Body of pancreas (tissue), 4 donors: Measurements from ENCODE around the gene CD274.

Experiments used
- POLR2A ChIP-seq, 3 donors: fragments of 450-650 bp; IDR thresholded peaks; one replicate each; pipeline ENCODE4 v1.6.1; 2016; ENCODE audit warnings: antibody characterized with exemption in 3 of 3, mild to moderate bottlenecking in 2 of 3
- TF ChIP-seq, protein P1 (sequence below), 7 experiments: fragments of 450-650 bp in 4 of 7; fragments of 200-600 bp in 3 of 7; sonication (generic) in 3 of 7; IDR thresholded peaks; one replicate each; pipeline ENCODE4 v1.5.1; 2016 to 2019; ENCODE audit warnings: antibody characterized with exemption in 7 of 7

DNA sequence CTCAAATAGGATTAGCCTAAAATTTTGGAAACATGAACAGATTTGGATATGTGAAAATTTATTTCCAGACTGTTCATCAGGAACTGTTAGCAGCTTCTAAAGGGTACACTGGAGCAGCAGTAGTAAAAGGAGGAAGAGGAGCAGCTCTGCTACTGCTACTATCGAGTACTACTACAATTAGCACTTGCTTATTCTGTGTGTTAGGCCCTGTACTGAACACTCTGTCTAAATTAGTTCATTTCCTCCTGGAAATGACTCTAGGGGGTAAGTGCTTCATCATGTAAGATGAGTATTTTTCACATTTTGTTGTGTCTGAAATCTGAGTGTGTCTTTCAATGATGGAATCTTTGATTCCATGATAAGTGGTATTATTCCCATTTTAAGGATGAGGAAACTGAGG is 9.8 kb downstream of the CD274 start:
- TF ChIP-seq, protein P1, sequence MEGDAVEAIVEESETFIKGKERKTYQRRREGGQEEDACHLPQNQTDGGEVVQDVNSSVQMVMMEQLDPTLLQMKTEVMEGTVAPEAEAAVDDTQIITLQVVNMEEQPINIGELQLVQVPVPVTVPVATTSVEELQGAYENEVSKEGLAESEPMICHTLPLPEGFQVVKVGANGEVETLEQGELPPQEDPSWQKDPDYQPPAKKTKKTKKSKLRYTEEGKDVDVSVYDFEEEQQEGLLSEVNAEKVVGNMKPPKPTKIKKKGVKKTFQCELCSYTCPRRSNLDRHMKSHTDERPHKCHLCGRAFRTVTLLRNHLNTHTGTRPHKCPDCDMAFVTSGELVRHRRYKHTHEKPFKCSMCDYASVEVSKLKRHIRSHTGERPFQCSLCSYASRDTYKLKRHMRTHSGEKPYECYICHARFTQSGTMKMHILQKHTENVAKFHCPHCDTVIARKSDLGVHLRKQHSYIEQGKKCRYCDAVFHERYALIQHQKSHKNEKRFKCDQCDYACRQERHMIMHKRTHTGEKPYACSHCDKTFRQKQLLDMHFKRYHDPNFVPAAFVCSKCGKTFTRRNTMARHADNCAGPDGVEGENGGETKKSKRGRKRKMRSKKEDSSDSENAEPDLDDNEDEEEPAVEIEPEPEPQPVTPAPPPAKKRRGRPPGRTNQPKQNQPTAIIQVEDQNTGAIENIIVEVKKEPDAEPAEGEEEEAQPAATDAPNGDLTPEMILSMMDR (IDR thresholded peaks at IDR 0.05) = no peak
- TF ChIP-seq POLR2A (IDR thresholded peaks at IDR 0.05) = no peak
